OCI-LY7 (cell line): ENCODE results near the gene SERPIND1. TPM values are rescaled to one million over a fixed set of nuclear protein-coding genes. Genes with fewer than 3 reads are reported as not detected.

Experiments used
- BruUV-seq: library from RNA; stranded (reverse); fragments of 400-500 nt; replicated peaks from 2 replicates; lab custom pipeline; 2021; lab: Mats Ljungman, UMichigan
- CTCF ChIA-PET: fragments of 300-600 bp; sonication (Branson Sonifier 250); formaldehyde crosslinking; loops from one replicate; lab custom pipeline; 2022; ENCODE audit warnings: antibody characterized with exemption; ENCODE audit not compliant: unreplicated experiment; lab: Charles Lee
- POLR2A ChIA-PET: fragments of 300-600 bp; sonication (Branson Sonifier 250); formaldehyde crosslinking; loops from one replicate; lab custom pipeline; 2022; ENCODE audit warnings: antibody characterized with exemption; lab: Charles Lee
- DNase-seq: peaks from one replicate; pipeline ENCODE4 v3.0.0-alpha.2; 2015; ENCODE audit warnings: low spot score
- H2AFZ ChIP-seq: fragments of 200-600 bp; sonication (generic), shearing (Covaris generic); 2 replicates; pipeline ENCODE4 v1.6.1; 2014; ENCODE audit warnings: mild to moderate bottlenecking, antibody characterized with exemption, low read length, moderate library complexity
- H3K27ac ChIP-seq: fragments of 200-600 bp; sonication (generic); 2 replicates; pipeline ENCODE4 v1.5.1; 2014; ENCODE audit warnings: mixed run types, low read depth, mild to moderate bottlenecking, moderate library complexity, low read length, inconsistent platforms; ENCODE audit not compliant: poor library complexity, severe bottlenecking
- H3K36me3 ChIP-seq: fragments of 200-600 bp; sonication (generic); 2 replicates; pipeline ENCODE4 v1.6.1; 2014; ENCODE audit warnings: mild to moderate bottlenecking, antibody characterized with exemption, low read length, moderate library complexity, mixed read lengths; ENCODE audit not compliant: insufficient read depth
- H3K4me1 ChIP-seq: fragments of 200-600 bp; sonication (generic); 2 replicates; pipeline ENCODE4 v1.5.1; 2014; ENCODE audit warnings: mild to moderate bottlenecking, low read length; ENCODE audit not compliant: insufficient read depth, poor library complexity, severe bottlenecking
- H3K4me2 ChIP-seq: fragments of 200-600 bp; sonication (generic); 2 replicates; pipeline ENCODE4 v1.6.1; 2014; ENCODE audit warnings: mild to moderate bottlenecking, low read length
- H3K4me3 ChIP-seq: fragments of 200-600 bp; sonication (generic); 2 replicates; pipeline ENCODE4 v1.5.1; 2014; ENCODE audit warnings: mild to moderate bottlenecking, low read depth, low read length; ENCODE audit not compliant: poor library complexity, severe bottlenecking
- H3K79me2 ChIP-seq: fragments of 200-600 bp; sonication (generic); 2 replicates; pipeline ENCODE4 v1.6.1; 2016; ENCODE audit warnings: low read depth, mild to moderate bottlenecking, low read length, moderate library complexity, mixed read lengths; ENCODE audit not compliant: insufficient read depth
- H3K9me2 ChIP-seq: fragments of 200-600 bp; sonication (generic); 2 replicates; pipeline ENCODE4 v1.6.1; 2016; ENCODE audit warnings: mild to moderate bottlenecking, low read length, mixed read lengths; ENCODE audit not compliant: insufficient read depth
- H3K9me3 ChIP-seq: fragments of 200-600 bp; sonication (generic); 2 replicates; pipeline ENCODE4 v1.6.1; 2014; ENCODE audit warnings: mild to moderate bottlenecking, mixed run types, low read length, mixed read lengths
- H4K20me1 ChIP-seq: fragments of 200-600 bp; sonication (generic); 2 replicates; pipeline ENCODE4 v1.6.1; 2014; ENCODE audit warnings: mild to moderate bottlenecking, antibody characterized with exemption, low read length, moderate library complexity, mixed read lengths; ENCODE audit not compliant: insufficient read depth
- CTCF ChIP-seq: fragments of 200-600 bp; sonication (generic); conservative IDR thresholded peaks from 2 replicates; pipeline ENCODE4 v1.5.1; 2014; ENCODE audit warnings: mild to moderate bottlenecking, antibody characterized with exemption, low read length, moderate library complexity, mixed read lengths
- EZH2phosphoT487 ChIP-seq: fragments of 200-600 bp; sonication (generic); IDR thresholded peaks from 2 replicates; pipeline ENCODE4 v1.6.1; 2018; ENCODE audit warnings: low read depth, borderline replicate concordance, mild to moderate bottlenecking, mixed run types, antibody characterized with exemption, low read length, moderate library complexity, mixed read lengths
- intact Hi-C: fragments of 100-400 bp; cut with micrococcal nuclease; formaldehyde crosslinking; loops from one replicate; pipeline ENCODE4 v1.10.0; 2022; ENCODE audit not compliant: unreplicated experiment
- total RNA-seq, 2 experiments: library from RNA; depleted of rRNA in 1 of 2; stranded (reverse); fragments of >200 nt in 1 of 2; shearing (Covaris generic) in 1 of 2; gene quantifications; 2 replicates each; pipeline ENCODE4 v1.2.3, GENCODE V29; 2014 to 2022

Gene SERPIND1
- total RNA-seq, 2 experiments from 2014 or later, result not detected

- ChIA-PET POLR2A (interaction anchor here (0.6 kb wide), 1 partner anchor 1397 kb away, joined by 3 read pairs; no protein-coding TSS in a partner anchor), CTCF (no interaction called here)
- H3K9me3 ChIP-seq, result no peaks in the 10 kb centered on the region
- H3K27ac ChIP-seq, result no peak overlapping the region
- no TSS peak for BruUV-seq
- H3K9me2 ChIP-seq, result no peaks in the 10 kb centered on the region
- H3K36me3 ChIP-seq, result peaks cover 37% of the 10 kb centered on the region
- H3K4me1 ChIP-seq, result peaks cover 7% of the 10 kb centered on the region
- no peaks in the 10 kb centered on the region for H3K79me2 ChIP-seq
- H3K4me2 ChIP-seq, result no peak overlapping the region
- no peak overlapping the region for H3K4me3 ChIP-seq
- 0 out of 2 replicates have a peak, but pooled peaks cover 3% of the 10 kb centered on the region for H4K20me1 ChIP-seq
- H2AFZ ChIP-seq, result no peak overlapping the region
- intact Hi-C loops, result loop anchor here (10.0 kb wide), 1 partner anchor 173 kb away; no protein-coding TSS in a partner anchor
- DNase-seq, result no peak
- TF ChIP-seq EZH2phosphoT487 (no peak), CTCF (no peak)
These were observed 14.1 kb downstream of the SERPIND1 start for GRCh38 chr22:20787746-20788626.

GRCh38 chr22:20788627-20789344, 14.9 kb downstream of the SERPIND1 start:
- POLR2A ChIA-PET, result no interaction called here
- Histone ChIP-seq H3K36me3 (peaks cover 41% of the 10 kb centered on the region), H3K9me3 (no peaks in the 10 kb centered on the region), H3K4me3 (no peak overlapping the region), H3K4me1 (peaks cover 4% of the 10 kb centered on the region), H3K4me2 (no peak overlapping the region), H3K79me2 (no peaks in the 10 kb centered on the region), H4K20me1 (0 out of 2 replicates have a peak, but pooled peaks cover 3% of the 10 kb centered on the region), H2AFZ (no peak overlapping the region), H3K9me2 (no peaks in the 10 kb centered on the region), H3K27ac (no peak overlapping the region)
- TF ChIP-seq CTCF, result no peak
- no peak for DNase-seq
- intact Hi-C loops, result loop anchor here (10.0 kb wide), 1 partner anchor 174 kb away; no protein-coding TSS in a partner anchor
- CTCF ChIA-PET, result no interaction called here
- BruUV-seq, result no TSS peak
